SH-SY5Y (cell line): ENCODE results near the gene BTBD6.

Source experiments
- GATA2 ChIP-seq: IDR thresholded peaks from 2 replicates; pipeline ENCODE4 v1.6.1; 2011; ENCODE audit warnings: mild to moderate bottlenecking, low read depth, low read length
- GATA3 ChIP-seq: IDR thresholded peaks from 2 replicates; pipeline ENCODE4 v1.6.1; 2011; ENCODE audit warnings: low read depth, mild to moderate bottlenecking, low read length, moderate library complexity

- TF ChIP-seq GATA2 (no peak), GATA3 (no peak)
These were observed 36.6 kb upstream of the BTBD6 start for GRCh38 chr14:105211758-105212089.
